SU-DHL-6 (cell line): ENCODE data around the gene SMIM38.

Experiments
- H2AFZ ChIP-seq: fragments of 200-600 bp; sonication (generic); 2 replicates; pipeline ENCODE4 v1.6.1; 2014; ENCODE audit warnings: low read depth, mild to moderate bottlenecking, moderate library complexity, mixed read lengths, antibody characterized with exemption, low read length; ENCODE audit not compliant: severe bottlenecking
- H3F3A ChIP-seq: fragments of 200-600 bp; shearing (Covaris generic); 2 replicates; pipeline ENCODE4 v1.6.0; 2016; ENCODE audit warnings: antibody characterized with exemption, mild to moderate bottlenecking; ENCODE audit not compliant: insufficient read depth
- H3K27ac ChIP-seq: fragments of 200-600 bp; sonication (generic); 2 replicates; pipeline ENCODE4 v1.5.1; 2016; ENCODE audit warnings: low read depth, mild to moderate bottlenecking, low read length, moderate library complexity, mixed read lengths
- H3K27me3 ChIP-seq: fragments of 200-600 bp; sonication (generic), shearing (Covaris generic); 2 replicates; pipeline ENCODE4 v1.6.0; 2014; ENCODE audit warnings: mild to moderate bottlenecking, low read length
- H3K36me3 ChIP-seq: fragments of 200-600 bp; sonication (generic); 2 replicates; pipeline ENCODE4 v1.6.1; 2014; ENCODE audit warnings: mild to moderate bottlenecking, low read length, mixed read lengths
- H3K4me2 ChIP-seq: fragments of 300-600, 200-600 bp; shearing (Covaris generic), sonication (generic); 2 replicates; pipeline ENCODE4 v1.6.0; 2014; ENCODE audit warnings: low read length, low read depth, mild to moderate bottlenecking; ENCODE audit not compliant: poor library complexity, severe bottlenecking
- H3K4me3 ChIP-seq: fragments of 200-600 bp; sonication (generic); 2 replicates; pipeline ENCODE4 v1.5.1; 2014; ENCODE audit warnings: antibody characterized with exemption, low read length, mild to moderate bottlenecking, mixed read lengths; ENCODE audit not compliant: insufficient read depth, poor library complexity, severe bottlenecking
- H3K79me2 ChIP-seq: fragments of 200-600 bp; sonication (generic); 2 replicates; pipeline ENCODE4 v1.6.1; 2014; ENCODE audit warnings: mild to moderate bottlenecking, low read length, moderate library complexity; ENCODE audit not compliant: insufficient read depth
- H3K9ac ChIP-seq: fragments of 200-600 bp; sonication (generic); 2 replicates; pipeline ENCODE4 v1.7.0; 2014; ENCODE audit warnings: mild to moderate bottlenecking, low read length
- H3K9me2 ChIP-seq: fragments of 200-600 bp; sonication (generic); replicated peaks from 2 replicates; pipeline ENCODE4 v1.6.1; 2014; ENCODE audit warnings: low read length; ENCODE audit not compliant: insufficient read depth
- H3K9me3 ChIP-seq: fragments of 200-600 bp; sonication (generic); 2 replicates; pipeline ENCODE4 v1.6.1; 2014; ENCODE audit warnings: low read length, mixed read lengths; ENCODE audit not compliant: insufficient read depth
- H4K20me1 ChIP-seq: fragments of 200-600 bp; sonication (generic); 2 replicates; pipeline ENCODE4 v1.6.1; 2014; ENCODE audit warnings: low read depth, mild to moderate bottlenecking, antibody characterized with exemption, low read length, moderate library complexity, mixed read lengths
- CTCF ChIP-seq: fragments of 200-600 bp; sonication (generic); IDR thresholded peaks from one replicate; pipeline ENCODE4 v1.5.1; 2017; ENCODE audit warnings: antibody characterized with exemption, mild to moderate bottlenecking, low read length, moderate library complexity; ENCODE audit not compliant: insufficient read depth, poor library complexity, severe bottlenecking
- EZH2phosphoT487 ChIP-seq: fragments of 200-600 bp; sonication (generic), shearing (Covaris generic); conservative IDR thresholded peaks from 2 replicates; pipeline ENCODE4 v1.6.1; 2018; ENCODE audit warnings: mild to moderate bottlenecking, antibody characterized with exemption, low read length, moderate library complexity, mixed read lengths

SMIM38 gene

DNA sequence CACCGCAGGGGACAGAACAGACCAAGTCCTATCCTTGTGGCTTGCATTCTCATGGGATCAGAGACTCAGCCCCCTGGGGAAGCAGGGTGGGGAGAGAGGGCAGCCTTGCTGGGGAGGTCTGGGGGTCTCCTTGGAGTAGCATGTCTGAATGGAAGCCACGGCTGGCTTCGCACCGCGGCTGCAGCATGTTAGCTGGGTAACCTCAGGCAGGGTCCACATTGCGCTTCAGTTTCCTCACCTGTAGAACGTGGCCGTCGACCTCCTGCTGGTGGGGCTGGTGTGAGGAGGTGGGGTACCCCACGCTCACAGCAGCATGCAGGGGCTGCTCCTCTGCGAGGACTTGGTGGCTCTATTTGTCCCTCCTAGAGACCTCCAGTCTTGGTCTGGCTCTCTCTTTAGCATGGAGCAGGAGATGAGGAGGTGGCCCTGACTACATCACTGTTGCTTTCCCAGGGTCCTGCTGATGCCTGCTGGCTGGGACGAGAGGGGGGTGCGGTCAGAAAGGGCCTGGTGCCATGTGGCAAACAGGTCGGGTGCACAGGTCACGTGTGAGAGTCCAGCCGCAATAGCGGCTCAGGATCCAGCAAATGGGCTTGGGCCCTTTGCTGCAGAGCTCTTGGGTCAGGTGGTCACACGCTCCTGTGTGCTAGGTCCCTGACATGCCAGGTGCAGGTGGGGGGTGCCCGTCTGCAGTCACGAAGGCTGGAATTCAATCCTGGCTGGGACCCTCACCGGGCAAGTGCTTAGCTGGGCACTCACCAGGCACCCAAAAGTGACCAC lies 35.4 kb upstream of the SMIM38 start:
- Histone ChIP-seq H3K4me3 (no peak overlapping the region), H2AFZ (no peak overlapping the region), H4K20me1 (no peaks in the 10 kb centered on the region), H3K36me3 (no peaks in the 10 kb centered on the region), H3K9me3 (no peaks in the 10 kb centered on the region), H3K9me2 (no peaks in the 10 kb centered on the region), H3K27ac (no peak overlapping the region), H3K27me3 (no peaks in the 10 kb centered on the region), H3K9ac (no peak overlapping the region), H3K79me2 (no peaks in the 10 kb centered on the region), H3F3A (no peaks in the 10 kb centered on the region), H3K4me2 (no peak overlapping the region)
- TF ChIP-seq CTCF, result no peak
- TF ChIP-seq EZH2phosphoT487, result no peak

DNA sequence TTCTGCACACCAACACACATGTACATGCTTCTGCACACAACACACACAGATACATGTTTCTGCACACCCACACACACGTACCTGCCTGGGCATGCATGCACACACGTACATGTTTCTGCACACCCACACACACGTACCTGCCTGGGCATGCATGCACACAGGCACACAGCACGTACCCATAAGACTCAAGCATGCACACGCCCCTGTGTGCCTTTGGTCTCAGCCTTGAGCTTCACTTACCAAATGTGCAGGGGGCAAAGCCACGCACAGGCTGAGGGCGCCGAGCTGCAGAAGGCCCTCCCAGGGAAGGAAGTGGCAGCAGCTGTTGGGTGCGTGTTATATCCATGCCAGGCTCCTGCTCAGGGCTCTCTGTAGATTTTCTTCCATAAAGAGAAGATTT lies 34.7 kb upstream of the SMIM38 start:
- no peak for TF ChIP-seq CTCF
- TF ChIP-seq EZH2phosphoT487, result no peak
- Histone ChIP-seq H3K4me2 (no peak overlapping the region), H3K79me2 (no peaks in the 10 kb centered on the region), H3K9me3 (no peaks in the 10 kb centered on the region), H3K4me3 (no peak overlapping the region), H3K27ac (no peak overlapping the region), H3K9me2 (no peaks in the 10 kb centered on the region), H3K9ac (no peak overlapping the region), H4K20me1 (no peaks in the 10 kb centered on the region), H3F3A (no peaks in the 10 kb centered on the region), H3K36me3 (no peaks in the 10 kb centered on the region), H2AFZ (no peak overlapping the region), H3K27me3 (no peaks in the 10 kb centered on the region)

DNA sequence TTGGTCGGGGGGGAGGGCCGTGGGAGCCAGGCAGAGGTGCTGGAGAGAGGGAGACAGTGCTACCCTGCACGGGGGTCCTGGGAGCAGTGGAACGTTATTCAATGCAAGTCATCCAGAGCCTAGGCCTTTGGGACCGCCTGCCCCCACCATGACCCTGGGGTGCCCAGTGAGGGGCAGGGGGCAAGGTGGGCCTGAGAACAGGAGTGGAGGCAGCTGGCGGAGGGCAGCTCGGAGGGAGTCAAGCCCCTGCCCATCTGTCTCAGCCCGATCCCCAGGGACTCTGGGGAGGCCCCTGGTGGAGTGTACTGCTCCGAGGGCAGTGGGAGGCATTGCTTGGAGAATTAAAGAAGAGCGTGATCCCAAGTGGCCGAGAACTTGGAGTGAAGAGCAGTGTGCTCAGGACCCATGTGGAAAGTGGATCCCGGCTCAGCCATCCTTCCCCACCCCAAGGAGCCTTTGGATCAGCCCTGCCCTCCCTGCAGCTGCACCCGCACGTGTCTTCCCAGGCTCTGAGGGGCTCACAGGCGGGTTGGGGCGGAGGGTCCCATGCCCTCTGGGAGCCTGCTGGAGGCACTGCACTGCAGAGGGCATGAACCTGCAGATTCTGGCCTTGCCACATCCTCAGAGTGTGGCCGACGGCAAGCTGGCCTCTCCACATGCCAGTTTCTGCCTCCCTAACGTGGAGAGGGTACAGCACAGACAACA lies 34.0 kb upstream of the SMIM38 start:
- no peak overlapping the region for H2AFZ ChIP-seq

More for the DNA sequence above, 34.0 kb upstream of the SMIM38 start:
- Histone ChIP-seq H3F3A (no peaks in the 10 kb centered on the region), H3K9me2 (no peaks in the 10 kb centered on the region), H3K27ac (no peak overlapping the region), H3K79me2 (no peaks in the 10 kb centered on the region), H3K9ac (no peak overlapping the region), H3K9me3 (no peaks in the 10 kb centered on the region), H3K4me3 (no peak overlapping the region), H3K36me3 (no peaks in the 10 kb centered on the region), H3K4me2 (no peak overlapping the region), H4K20me1 (no peaks in the 10 kb centered on the region), H3K27me3 (no peaks in the 10 kb centered on the region)
- no peak for TF ChIP-seq EZH2phosphoT487
- TF ChIP-seq CTCF, result no peak
